Measurements from ENCODE around the gene INHBE.
"Not testable (repeated sequence)": the region's sequence is repeated elsewhere in the genome, so short reads cannot be mapped to it uniquely, and the experiment has no call there.

The INHBE gene

DNA sequence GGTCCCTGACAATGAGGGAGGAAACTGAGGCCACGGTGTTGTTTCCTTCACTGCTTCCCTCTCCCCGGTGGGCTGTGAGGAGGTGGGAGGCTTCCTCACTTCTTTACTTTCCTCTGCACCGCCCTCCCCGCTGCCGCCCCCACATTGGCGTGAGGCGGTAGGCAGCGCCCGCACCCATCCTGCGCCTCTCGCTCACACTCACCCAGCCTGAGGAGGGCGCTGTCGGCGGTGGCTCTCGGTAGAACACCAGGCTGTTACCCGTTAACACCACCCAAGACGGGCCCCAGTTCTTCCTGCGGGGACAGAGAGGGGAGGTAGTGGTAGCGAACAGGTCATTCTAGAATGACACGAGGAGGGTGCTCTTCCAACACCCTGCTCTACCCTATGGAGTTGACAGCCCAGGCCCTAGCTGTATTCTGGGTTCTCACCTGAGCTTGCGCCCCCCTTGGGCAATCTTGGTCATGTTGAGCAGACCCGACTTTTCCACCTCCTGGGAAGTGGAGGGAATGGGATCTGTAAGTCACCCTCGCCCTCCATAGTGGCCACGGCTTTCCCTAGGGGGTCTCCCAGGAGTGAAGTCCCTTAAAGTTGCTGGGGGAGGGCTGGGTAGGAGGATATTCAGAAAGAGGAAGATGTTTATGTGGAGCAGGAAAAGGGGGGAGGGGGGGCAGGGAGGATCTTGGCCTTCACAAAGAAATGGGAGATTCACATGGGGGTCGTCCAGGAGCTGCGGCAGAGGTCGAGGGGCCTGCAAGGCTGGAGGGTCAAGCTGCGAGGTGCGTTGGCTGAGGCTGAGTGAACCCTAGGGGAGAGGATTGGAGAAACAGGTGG, 21.3 kb downstream of the INHBE start:
- no peak for DNase-seq (ENCODE audit: low read depth)

DNA sequence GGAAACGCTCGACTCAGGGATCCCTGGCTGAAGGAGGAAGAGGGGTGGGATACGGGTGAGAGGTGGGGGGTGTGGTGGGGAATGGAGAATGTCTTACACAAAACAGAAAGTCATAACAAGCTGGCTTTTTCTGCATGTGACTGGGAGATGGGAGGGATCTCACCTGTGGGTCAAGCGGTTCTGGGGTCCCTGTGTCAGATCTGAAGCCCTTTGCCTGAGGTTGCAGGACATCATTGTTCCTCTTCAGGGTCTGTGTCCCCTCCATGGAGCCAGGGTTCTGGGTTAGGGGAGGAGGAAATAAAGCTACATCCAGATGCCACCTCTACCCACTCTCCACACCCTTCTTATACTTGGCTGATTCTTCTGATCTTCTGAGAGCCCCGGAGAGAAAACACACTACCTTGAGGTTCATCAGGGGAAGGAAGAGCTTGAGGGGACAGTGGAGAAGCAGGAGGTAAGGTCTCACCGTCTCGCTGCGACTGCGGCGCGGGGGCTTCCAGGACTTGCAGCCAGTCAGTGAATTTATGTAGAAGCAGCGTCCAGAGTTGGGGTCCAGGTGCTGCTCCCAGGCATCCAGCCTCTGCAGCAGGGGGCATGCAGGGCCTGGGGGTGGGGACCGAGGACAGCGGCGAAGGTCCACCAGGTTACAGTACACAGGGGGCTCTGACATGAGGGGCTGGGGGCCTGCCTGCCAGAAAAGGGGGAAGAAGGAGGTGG, 22.0 kb downstream of the INHBE start:
- DNase-seq (ENCODE audit: low read depth) = no peak

DNA sequence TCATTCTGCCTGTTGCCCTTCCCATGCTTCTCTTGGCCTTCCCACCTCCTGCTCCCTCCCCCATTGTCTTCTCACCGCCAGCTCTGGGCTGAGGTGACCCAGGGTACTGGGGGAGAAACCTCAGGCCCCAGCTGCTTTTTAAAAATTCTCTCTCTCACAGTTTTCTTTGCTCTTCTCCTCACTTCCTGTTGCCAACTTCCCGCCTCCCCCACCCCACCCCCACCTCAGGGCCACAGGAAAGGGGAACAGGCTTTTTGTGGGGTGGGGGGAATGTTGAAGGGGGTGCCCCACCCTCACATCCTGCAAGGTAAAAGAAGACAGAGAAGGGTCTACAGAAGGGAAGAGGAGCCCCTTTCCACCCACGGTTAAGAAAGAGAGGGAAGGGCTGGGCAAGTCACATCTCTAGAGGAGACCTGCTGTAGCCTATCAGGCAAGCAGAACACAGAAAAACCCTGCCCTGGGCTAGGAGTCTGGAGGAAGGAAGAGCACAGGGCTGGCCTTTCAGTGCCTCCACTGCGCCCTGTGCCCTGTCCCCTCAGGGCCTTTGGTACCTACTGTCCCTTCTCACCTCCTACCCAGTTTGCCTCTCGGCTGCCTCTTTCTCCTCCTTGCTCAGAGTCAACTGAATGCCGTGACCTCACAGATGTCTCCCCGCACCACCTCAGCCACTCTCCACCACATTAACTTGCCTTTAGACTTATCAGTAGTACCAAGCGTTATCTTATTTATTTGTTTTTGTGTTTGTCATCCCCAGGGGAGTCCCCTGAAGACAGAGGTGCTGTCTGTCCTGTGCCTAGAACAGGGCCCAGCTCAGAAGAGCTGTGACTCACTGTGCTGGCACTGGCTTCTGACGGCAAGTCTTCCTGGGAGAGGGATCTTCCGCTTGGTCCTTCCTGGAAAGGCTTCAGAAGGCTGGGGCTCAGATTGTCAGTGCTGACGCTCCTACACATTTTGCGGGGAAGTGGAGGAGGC, 22.9 kb downstream of the INHBE start:
- DNase-seq (ENCODE audit: low read depth) = no peak

DNA sequence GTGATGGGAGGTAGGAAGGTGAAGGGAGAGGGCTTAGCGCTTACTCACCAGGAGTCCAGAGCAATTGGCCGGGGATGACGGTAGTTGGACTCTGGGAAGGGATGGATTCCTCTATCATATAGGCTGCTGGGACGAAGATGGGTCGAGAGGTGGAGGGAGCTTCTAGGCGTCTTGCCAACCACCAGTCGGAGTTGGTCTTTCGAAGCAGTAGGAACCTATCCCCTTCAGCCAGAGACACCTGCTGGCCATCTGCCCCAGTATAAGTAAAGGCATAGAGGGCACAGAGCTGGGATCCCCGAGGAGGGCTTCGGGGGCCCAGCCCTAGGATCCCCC, 23.9 kb downstream of the INHBE start:
- no peak for DNase-seq (ENCODE audit: low read depth)

DNA sequence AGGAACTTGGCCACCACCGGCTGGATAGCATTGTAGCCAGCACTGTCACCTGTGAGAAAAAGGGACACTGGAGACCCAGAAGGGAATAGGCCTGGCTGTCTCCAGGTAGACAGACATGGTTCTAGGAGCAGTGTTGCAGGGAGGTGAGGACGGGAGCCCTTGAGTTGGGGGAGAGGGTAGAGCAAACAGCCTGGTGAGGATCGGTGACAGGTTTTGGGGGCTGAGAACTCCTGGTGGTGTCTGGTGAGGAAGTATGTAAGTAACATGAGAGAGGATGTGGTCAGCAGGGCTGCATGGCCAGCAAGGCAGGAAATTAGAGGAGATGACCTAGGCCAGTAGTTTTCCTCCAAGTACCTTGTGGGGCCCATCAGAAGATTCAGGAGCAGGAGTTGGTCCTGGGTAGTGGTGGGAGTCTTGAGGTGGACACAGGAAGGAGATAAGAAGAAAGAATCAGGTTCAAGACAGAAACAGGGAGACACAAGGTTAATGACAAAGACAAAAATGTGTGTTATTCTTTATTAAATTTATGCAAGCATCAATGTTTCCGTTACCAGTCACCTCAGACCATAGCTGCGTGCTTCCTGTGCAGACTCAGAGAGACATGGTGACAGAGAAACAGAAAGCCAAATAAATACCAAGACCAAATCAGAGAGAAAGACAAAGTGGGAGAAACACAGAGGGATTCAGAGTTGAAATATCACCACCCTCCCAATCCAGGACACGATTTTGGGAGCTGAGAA, 24.4 kb downstream of the INHBE start, which contains the start of gene ARHGAP9:
TSS of gene ARHGAP9 (minus strand) at position 491 of the 740 bp plus-strand sequence. CDS start at position 31, 460 bp downstream.
- DNase-seq (ENCODE audit: low read depth) = no peak

DNA sequence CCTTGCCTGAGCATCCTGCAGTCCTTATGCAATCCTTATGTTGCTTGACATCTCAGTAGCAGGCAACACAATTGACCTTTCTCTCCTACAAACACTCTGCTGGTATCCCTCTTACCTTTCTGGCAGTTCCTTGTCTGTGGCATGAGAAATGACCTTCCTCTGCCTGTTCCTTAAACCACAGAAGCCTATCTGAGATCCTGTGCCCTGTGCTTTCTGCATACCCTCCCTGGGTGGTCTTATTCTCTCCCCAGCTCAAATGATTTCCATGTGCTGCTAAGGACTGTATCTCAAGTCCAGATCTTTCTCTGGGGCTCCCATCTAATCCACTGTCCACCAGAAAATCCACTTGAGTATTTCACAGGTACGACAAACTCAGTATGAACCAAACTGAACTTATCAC, 26.6 kb downstream of the INHBE start:
- DNase-seq (ENCODE audit: low read depth) = no peak

DNA sequence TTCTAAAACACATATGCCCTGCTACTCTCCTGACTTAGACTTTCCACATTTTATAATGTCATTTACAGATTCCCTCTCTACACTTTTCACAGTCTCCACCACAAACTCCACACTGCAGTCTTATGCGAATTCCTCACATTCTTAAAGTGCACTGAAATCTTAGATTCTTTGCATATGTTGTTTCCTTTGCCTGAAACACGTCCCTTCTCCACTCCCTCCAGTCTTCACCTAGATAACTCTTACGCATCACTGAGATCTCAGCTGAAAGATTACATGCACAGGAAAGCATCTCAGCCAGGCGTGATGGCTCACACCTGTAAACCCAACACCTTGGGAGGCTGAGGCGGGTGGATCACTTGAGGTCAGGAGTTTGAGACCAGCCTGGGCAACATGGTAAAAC, 28.4 kb downstream of the INHBE start:
- no peak for DNase-seq (ENCODE audit: low read depth)

DNA sequence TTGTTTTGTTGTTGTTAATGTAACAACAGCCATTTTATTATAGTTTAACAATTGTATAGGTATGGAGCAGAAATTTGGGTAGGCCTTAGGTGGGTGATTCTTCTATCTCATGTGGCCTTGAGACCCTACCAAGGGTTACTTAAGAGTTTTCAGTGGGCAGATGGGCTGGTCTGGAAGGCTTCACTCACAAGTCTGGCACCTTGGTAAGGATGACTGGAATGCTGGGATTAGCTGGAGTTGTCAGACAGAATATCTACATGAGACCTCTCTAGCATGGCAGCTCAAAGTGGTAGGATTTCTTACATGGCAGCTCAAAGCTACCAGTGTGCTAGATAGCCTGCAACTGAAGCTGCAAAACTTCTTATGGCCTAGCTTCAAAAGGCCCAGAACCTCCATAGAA, 30.6 kb downstream of the INHBE start:
- DNase-seq (ENCODE audit: low read depth) = no peak

DNA sequence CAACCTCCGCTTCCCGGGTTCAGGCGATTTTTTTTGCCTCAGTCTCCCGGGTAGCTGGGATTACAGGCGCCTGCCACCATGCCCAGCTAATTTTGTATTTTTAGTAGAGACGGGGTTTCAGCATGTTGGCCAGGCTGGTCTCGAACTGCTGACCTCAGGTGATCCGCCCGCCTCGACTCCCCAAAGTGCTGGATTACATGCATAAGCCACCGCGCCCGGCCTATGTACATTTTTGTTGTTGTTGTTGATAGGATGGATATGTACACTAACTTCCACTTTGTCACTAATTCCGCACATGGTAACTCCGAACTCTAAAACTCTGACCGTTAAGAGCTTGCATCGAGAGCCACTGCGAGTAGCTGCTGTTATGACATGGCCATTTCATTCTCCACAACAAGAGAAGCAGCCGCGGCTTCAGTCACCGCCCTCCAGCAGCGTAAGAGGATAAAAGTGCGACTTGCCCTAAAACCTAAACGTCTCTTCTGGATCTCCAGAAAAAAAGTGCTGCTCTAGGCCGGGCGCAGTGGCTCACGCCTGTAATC, 32.0 kb downstream of the INHBE start:
- no peak for DNase-seq (ENCODE audit: low read depth)

DNA sequence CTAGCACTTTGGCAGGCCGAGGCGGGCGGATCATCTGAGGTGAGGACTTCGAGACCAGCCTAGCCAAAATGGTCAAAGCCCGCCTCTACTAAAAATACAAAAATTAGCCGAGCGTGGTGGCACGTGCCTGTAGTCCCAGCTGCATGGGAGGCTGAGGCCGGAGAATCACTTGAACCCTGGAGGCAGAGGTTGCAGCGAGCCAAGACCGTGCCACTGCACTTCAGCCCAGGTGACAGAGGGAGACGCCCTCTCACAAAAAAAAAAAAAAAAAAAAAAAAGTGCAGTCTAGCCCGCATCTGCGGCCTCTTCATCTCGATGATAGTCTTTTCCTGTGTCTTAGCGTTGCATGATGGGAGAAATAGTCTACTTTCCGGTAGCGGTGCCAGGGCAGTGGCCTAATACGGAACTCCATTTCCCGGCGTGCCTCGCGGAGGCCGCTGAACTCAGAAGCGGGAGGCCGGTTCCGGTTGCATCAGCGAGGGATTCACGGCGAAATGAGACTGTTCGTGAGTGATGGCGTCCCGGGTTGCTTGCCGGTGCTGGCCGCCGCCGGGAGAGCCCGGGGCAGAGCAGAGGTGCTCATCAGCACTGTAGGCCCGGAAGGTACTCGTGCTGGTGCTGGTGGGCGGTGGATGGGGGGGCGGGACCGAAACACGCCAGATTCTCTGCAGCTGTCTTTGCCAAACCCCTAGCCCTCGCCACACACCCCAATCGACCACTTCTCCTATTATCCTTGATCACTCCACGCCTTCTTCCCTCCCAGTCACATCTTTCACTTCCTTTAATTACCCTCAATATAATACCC, 32.7 kb downstream of the INHBE start, which contains the start of gene MARS1:
TSS of gene MARS1 (plus strand) at position 472 of the 805 bp plus-strand sequence. CDS start at position 495, 23 bp downstream.
- DNase-seq (ENCODE audit: low read depth) = peak; percentile 89

DNA sequence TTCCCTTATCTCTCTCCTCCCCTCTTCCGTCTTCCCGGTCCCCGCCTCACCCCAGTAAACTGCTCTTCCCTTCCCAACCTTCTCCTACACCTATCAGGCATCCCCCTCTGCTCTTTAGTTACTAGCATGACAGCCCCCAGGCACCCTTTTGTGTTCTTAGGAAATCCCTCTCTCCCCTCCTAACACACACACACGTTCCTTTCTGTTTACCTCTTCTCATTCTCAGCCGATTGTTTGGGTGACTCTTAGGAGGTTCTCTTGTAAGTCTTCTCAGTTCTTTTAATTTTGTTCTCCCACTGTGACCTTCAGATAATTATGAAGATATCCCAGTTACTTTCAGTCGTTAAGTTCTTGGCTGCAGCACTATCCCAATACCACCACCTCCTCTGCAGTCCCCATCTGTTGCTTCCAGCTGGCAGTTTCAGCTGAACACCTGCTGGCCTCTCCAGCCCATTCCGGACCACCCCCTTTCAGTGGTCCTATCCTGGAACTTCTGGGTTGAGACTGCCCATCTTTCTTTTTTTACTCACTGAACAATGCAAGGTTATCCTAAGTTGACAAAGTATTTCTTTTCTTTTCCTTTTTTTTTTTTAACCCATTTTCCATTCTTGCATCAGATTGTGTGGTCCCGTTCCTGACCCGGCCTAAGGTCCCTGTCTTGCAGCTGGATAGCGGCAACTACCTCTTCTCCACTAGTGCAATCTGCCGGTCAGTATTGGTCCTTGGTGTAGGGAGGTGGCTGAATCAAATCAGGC, 33.5 kb downstream of the INHBE start:
- no peak for DNase-seq (ENCODE audit: low read depth)

DNA sequence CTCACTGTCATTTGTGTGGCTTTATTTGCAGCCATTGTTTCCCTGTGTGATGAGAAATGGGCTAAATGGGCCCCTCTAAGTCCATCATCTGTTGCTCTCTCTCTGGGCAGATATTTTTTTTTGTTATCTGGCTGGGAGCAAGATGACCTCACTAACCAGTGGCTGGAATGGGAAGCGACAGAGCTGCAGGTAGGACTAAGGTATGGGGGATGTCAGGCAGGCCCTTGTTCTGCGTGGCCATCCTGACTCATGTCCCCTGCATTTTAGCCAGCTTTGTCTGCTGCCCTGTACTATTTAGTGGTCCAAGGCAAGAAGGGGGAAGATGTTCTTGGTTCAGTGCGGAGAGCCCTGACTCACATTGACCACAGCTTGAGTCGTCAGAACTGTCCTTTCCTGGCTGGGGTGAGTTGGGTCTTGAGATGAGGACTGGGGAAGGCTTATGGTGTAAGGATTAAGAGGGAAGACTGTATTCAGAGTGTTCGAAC, 34.1 kb downstream of the INHBE start:
- DNase-seq (ENCODE audit: low read depth) = no peak

DNA sequence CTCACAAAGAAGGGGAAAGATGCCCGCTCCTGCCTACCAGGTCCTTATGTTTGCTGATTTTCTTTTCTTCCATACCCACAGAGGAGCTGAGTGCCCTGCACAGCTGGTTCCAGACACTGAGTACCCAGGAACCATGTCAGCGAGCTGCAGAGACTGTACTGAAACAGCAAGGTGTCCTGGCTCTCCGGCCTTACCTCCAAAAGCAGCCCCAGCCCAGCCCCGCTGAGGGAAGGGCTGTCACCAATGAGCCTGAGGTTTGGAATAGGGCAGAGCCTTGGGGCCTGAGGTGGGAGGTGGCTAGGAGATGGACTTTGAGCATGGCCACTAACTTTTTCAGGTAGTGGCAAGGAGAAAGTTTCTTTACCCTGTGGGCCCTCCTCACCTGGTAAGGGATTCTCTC, 35.0 kb downstream of the INHBE start:
- DNase-seq (ENCODE audit: low read depth) = no peak

DNA sequence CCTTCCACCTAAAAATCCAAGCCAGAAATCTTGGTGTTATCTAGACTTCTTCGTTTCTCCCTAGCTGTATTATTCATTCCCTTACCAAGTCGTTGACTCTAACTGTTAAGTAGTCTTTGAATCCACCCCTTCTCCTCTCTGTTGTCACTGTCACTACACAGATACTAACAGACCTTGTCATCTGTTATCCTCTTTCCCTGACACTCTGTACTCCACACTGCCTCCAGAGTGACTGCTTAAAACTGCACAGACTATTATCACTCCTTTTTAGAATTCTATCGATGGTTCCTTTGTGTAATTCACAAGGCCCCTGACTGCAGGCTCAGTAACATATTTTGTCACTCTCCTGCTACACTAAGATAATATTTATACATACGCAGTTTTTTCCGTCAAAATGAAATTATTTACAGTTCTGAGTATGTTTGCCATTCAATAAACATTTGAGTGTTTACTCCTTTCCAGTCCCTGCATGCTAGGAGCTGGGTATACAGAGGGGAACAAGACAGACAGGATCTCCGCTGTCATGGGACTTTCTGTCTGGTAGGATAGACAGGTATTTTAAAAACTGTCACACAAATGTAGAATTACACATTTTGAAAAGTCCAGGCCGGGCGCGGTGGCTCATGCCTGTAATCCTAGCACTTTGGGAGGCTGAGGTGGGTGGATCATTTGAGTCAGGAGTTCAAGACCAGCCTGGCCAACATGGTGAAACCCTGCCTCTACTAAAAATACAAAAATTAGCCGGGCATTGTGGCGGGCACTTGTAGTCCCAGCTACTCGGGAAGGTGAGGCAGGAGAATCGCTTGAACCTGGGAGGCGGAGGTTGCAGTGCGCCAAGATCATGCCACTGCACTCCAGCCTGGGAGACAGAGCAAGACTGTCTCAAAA, 36.5 kb downstream of the INHBE start:
- no peak for DNase-seq (ENCODE audit: low read depth)

DNA sequence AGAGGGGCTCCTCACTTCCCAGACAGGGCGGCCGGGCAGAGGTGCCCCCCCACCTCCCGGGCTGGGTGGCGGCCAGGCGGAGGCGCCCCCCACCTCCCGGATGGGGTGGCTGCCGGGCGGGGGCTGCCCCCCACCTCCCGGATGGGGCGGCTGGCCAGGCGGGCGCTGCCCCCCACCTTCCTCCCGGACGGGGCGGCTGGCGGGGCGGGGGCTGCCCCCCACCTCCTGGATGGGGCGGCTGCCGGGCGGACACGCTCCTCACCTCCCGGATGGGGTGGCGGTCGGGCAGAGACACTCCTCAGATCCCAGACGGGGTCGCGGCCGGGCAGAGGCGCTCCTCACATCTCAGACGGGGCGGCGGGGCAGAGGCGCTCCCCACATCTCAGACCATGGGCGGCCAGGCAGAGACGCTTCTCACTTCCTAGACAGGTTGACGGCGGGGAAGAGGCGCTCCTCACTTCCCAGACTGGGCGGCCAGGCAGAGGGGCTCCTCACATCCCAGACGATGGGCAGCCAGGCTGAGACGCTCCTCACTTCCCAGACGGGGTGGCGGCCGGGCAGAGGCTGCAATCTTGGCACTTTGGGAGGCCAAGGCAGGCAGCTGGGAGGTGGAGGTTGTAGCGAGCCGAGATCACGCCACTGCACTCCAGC, 40.1 kb downstream of the INHBE start:
- DNase-seq (ENCODE audit: low read depth) = not testable (repeated sequence)

DNA sequence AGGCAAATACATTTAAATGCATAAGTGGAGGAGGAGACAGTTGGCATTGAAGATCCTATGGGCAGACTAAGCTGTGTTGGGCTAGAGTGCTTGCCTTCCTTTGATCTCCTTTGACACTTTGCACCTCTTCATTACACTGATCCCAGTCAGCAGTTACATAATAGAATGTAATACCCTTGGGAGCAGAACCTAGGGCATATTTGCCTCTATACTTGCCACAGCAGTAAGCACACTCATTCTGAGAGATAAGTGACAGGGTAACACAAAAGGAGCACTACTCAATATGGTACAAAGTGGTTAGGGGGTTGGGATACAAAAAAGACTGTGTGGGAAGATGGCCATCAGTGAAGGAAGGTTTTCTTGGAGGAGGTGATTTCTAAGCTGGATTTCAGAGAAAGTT, 41.7 kb downstream of the INHBE start:
- DNase-seq (ENCODE audit: low read depth) = no peak

DNA sequence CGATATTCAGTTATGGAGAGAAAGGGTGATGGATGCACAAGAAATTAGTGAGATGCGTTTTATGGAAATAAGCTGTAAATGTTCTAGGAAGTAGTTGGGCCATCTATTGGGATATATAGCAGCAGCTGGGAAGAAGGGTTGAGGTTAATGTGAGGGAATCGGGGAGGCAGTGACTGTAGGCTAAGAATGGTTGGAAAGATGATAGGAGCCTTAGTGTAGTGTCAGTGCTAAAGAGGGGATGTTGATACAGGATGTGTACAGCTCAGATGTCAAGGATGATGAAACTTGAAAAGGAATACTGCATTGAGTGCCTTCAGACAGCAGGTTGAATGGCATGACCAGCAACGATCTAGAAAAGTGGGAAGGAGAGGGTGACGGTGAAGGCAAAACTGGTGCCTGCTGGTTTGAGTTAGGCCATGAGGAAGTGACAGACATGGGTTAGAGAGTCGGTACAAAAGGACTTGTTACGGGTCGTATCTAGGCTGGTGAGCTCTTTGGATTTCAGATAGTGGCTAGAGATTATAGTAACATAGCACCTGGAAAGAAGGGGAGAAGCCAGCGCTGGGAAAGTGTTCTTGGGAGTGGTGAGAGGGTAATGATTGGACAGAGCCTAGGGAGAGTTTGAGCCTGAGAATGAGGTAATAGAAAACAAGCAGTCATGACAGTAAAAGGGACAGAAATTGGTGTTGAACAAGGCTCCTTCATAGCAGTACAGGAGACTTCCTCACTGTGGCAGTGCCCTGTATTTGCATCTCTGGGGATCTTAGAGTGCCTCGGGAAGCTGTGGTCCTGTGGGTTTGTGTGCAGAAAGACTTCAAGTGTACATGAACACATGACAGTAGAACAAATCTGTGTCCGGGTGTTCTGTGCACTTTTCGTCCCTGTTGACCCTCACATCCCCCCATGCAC, 42.4 kb downstream of the INHBE start:
- DNase-seq (ENCODE audit: low read depth) = no peak
